Natural killer cell treated with Interleukin-12 subunit alpha and Interleukin-12 subunit beta and Interleukin-15 and Interleukin-18, amount 100 ng/mL, for 72 hours (primary cell): ENCODE data around the gene ERBB2. TPM values are rescaled to one million over a fixed set of nuclear protein-coding genes. Genes with fewer than 3 reads are reported as not detected.
"Not testable (repeated sequence)": the region's sequence is repeated elsewhere in the genome, so short reads cannot be mapped to it uniquely, and the experiment has no call there.

ENCODE experiments used
- ATAC-seq, 2 donors: fragments of 150-1000 bp; cut with Tn5 transposase in 1 of 2; sonication (Bioruptor Pico), chemical (Tn5 transposase) in 1 of 2; 2 replicates each; pipeline ENCODE4 v1.10.0; 2021
- DNase-seq: peaks from one replicate; pipeline ENCODE4 v3.0.0; 2022; ENCODE audit warnings: low spot score
- H3K27ac Mint-ChIP-seq, 2 donors: 1 replicate in 1 of 2; 2 replicates in 1 of 2; pipeline ENCODE4 v1.8.0; 2022; ENCODE audit warnings: mixed read lengths in 2 of 2, mild to moderate bottlenecking in 1 of 2, moderate library complexity in 1 of 2
- H3K27me3 Mint-ChIP-seq, 2 donors: 1 replicate in 1 of 2; 2 replicates in 1 of 2; pipeline ENCODE4 v1.8.0; 2022; ENCODE audit warnings: mixed read lengths in 2 of 2
- H3K36me3 Mint-ChIP-seq: one replicate; pipeline ENCODE4 v1.8.0; 2022; ENCODE audit warnings: mixed read lengths
- H3K4me1 Mint-ChIP-seq, 2 donors: 1 replicate in 1 of 2; 2 replicates in 1 of 2; pipeline ENCODE4 v1.8.0; 2022; ENCODE audit warnings: low read depth in 2 of 2, mixed read lengths in 2 of 2, mild to moderate bottlenecking in 1 of 2
- H3K4me3 Mint-ChIP-seq: one replicate; pipeline ENCODE4 v1.8.0; 2022; ENCODE audit warnings: mixed read lengths
- H3K9me3 Mint-ChIP-seq: 2 replicates; pipeline ENCODE4 v1.8.0; 2022; ENCODE audit warnings: mixed read lengths
- total RNA-seq, 2 donors: library from RNA; stranded (reverse); gene quantifications; one replicate each; pipeline ENCODE4 v1.2.3, GENCODE V29; 2022

ERBB2 gene
- total RNA-seq, 2 donors from 2014 or later = 3.8 to 9.5 TPM

GRCh38 chr17:39709998-39710964, 10.4 kb downstream of the ERBB2 start:
- Mint-ChIP-seq H3K27me3 (no peaks in the 10 kb centered on the region), H3K36me3 (no peaks in the 10 kb centered on the region), H3K4me1 (peaks cover 30 to 31% of the 10 kb centered on the region in 2 donors), H3K9me3 (no peaks in the 10 kb centered on the region), H3K4me3 (peak overlapping the region; percentile 75), H3K27ac (peak overlapping the region; percentile 78 to 92)
- DNase-seq = no peak
- peak; percentile 12 to 62 for ATAC-seq

GRCh38 chr17:39711071-39711470, 11.2 kb downstream of the ERBB2 start:
- H3K27ac Mint-ChIP-seq = peak overlapping the region in 1 of 2 donors; percentile 39
- H3K4me1 Mint-ChIP-seq = peaks cover 30 to 31% of the 10 kb centered on the region in 2 donors
- DNase-seq, H3K36me3 Mint-ChIP-seq, ATAC-seq, H3K27me3 Mint-ChIP-seq, H3K9me3 Mint-ChIP-seq, H3K4me3 Mint-ChIP-seq: not testable (repeated sequence)

DNA sequence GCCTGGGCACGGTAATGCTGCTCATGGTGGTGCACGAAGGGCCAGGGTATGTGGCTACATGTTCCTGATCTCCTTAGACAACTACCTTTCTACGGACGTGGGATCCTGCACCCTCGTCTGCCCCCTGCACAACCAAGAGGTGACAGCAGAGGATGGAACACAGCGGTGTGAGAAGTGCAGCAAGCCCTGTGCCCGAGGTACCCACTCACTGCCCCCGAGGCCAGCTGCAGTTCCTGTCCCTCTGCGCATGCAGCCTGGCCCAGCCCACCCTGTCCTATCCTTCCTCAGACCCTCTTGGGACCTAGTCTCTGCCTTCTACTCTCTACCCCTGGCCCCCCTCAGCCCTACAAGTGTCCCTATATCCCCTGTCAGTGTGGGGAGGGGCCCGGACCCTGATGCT, 12.0 kb downstream of the ERBB2 start:
- no peak for ATAC-seq

GRCh38 chr17:39714234-39714633, 14.4 kb downstream of the ERBB2 start:
- no peaks in the 10 kb centered on the region for H3K36me3 Mint-ChIP-seq
- ATAC-seq (no peak), DNase-seq (no peak)
- no peak overlapping the region for H3K4me3 Mint-ChIP-seq
- H3K4me1 Mint-ChIP-seq = peaks cover 11 to 15% of the 10 kb centered on the region in 2 donors
- no peaks in the 10 kb centered on the region for H3K9me3 Mint-ChIP-seq
- no peaks in the 10 kb centered on the region for H3K27me3 Mint-ChIP-seq
- no peak overlapping the region for H3K27ac Mint-ChIP-seq

More for the DNA sequence above, 12.0 kb downstream of the ERBB2 start:
- DNase-seq = no peak
- Mint-ChIP-seq H3K27me3 (no peaks in the 10 kb centered on the region), H3K36me3 (no peaks in the 10 kb centered on the region), H3K4me3 (no peak overlapping the region), H3K4me1 (peaks cover 29 to 30% of the 10 kb centered on the region in 2 donors), H3K27ac (peak overlapping the region in 1 of 2 donors; percentile 39), H3K9me3 (no peaks in the 10 kb centered on the region)

- no peak for ATAC-seq
- no peak overlapping the region for H3K4me3 Mint-ChIP-seq
- H3K9me3 Mint-ChIP-seq = no peaks in the 10 kb centered on the region
- H3K27me3 Mint-ChIP-seq = no peaks in the 10 kb centered on the region
- H3K27ac Mint-ChIP-seq = no peak overlapping the region
- no peak for DNase-seq
- no peaks in the 10 kb centered on the region for H3K36me3 Mint-ChIP-seq
- peaks cover 9 to 11% of the 10 kb centered on the region in 2 donors for H3K4me1 Mint-ChIP-seq
These were observed 15.7 kb downstream of the ERBB2 start for GRCh38 chr17:39715375-39716072.

DNA sequence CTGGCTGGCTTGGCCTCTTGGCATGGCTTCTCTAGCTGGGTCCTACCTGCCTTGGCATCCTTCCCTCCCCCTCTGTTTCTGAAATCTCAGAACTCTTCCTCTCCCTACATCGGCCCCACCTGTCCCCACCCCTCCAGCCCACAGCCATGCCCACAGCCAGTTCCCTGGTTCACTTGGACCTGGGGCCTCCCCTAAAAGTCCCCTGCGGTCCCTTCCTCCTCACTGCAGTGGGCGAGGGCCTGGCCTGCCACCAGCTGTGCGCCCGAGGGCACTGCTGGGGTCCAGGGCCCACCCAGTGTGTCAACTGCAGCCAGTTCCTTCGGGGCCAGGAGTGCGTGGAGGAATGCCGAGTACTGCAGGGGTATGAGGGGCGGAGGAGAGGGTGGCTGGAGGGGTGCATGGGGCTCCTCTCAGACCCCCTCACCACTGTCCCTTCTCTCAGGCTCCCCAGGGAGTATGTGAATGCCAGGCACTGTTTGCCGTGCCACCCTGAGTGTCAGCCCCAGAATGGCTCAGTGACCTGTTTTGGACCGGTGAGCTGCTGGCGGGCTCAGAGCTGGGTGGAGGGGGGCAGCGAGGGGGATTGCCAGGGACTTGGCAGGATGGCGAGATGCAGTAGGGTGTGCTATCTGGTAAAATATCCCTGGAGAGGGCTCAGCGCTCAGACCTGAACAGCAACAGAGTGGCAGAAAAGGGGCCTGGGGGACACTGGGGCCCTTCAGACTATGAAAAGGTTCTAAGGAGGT, 16.4 kb downstream of the ERBB2 start:
- Mint-ChIP-seq H3K27me3 (no peaks in the 10 kb centered on the region), H3K4me1 (peaks cover 9 to 11% of the 10 kb centered on the region in 2 donors)

DNA sequence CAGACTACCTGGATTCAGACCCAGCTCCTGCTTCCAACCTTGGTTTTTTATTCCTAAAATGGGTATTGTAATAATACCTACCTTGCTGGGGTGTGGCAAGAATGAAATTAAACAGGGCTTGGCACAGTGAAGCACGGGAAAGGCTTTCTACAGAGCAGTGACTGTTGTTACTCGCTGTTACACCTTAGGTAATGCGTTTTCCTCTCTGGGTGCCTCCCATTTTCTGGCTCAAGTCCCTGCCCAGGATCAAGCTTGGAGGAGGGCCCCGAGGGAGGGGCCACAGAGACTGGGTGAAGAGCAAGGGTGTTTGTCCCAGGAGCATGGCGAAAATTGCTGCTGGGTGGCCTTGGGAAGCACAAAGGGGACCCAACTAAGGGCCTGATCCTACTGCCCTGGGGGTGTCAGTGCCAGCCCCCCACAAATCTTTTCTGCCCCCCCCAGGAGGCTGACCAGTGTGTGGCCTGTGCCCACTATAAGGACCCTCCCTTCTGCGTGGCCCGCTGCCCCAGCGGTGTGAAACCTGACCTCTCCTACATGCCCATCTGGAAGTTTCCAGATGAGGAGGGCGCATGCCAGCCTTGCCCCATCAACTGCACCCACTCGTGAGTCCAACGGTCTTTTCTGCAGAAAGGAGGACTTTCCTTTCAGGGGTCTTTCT, 17.1 kb downstream of the ERBB2 start:
- Mint-ChIP-seq H3K9me3 (no peaks in the 10 kb centered on the region), H3K27ac (no peak overlapping the region), H3K4me1 (peaks cover 4 to 5% of the 10 kb centered on the region in 2 donors), H3K27me3 (no peaks in the 10 kb centered on the region), H3K4me3 (no peak overlapping the region), H3K36me3 (no peaks in the 10 kb centered on the region)
- DNase-seq (no peak), ATAC-seq (no peak)

More for the DNA sequence above, 16.4 kb downstream of the ERBB2 start:
- Mint-ChIP-seq H3K36me3 (no peaks in the 10 kb centered on the region), H3K4me3 (no peak overlapping the region), H3K9me3 (no peaks in the 10 kb centered on the region), H3K27ac (no peak overlapping the region)
- no peak for DNase-seq
- no peak for ATAC-seq

GRCh38 chr17:39717660-39718059, 17.8 kb downstream of the ERBB2 start:
- Mint-ChIP-seq H3K4me3 (no peak overlapping the region), H3K27me3 (no peaks in the 10 kb centered on the region), H3K4me1 (peaks cover 4 to 5% of the 10 kb centered on the region in 2 donors), H3K27ac (no peak overlapping the region), H3K36me3 (no peaks in the 10 kb centered on the region), H3K9me3 (no peaks in the 10 kb centered on the region)
- DNase-seq (no peak), ATAC-seq (no peak)

DNA sequence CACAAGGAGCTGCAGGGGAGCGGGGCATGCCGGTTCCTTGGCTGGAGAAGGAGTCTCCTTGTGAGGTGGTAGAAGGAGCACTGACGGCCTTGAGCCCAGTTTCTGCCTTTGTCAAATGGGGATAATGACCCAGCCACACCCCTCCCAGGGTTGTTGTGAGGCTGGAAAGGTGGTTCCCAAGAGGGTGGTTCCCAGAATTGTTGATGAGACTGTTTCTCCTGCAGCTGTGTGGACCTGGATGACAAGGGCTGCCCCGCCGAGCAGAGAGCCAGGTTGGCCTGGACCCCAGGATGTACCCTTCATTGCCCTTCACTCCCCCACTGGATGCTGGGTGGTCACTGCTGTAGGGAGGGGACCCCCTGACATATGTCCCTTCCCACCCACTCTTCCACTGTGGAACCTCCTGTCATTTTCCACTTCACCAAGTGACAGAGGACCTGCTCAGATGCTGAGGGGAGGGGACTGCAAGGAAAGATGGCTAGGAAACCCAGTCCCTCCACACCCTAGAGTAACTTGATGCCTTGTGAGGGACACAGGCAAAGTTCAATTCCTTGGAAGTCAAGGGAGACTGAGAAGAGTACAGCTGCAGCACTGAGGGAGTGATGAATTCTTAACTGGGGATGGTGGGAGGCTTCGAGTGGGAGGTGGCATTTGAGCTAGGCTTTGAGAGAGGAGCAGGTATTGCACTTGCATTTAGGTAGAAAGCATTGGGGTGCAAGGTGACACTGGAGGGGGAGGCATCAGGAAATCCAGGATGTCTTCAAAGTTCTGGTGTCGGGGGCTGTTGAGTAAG, 19.9 kb downstream of the ERBB2 start:
- Mint-ChIP-seq H3K27ac (peak overlapping the region in 1 of 2 donors; percentile 14), H3K4me3 (no peak overlapping the region), H3K36me3 (no peaks in the 10 kb centered on the region), H3K27me3 (no peaks in the 10 kb centered on the region), H3K9me3 (no peaks in the 10 kb centered on the region), H3K4me1 (peaks cover 4 to 5% of the 10 kb centered on the region in 2 donors)
- no peak for DNase-seq
- no peak for ATAC-seq

DNA sequence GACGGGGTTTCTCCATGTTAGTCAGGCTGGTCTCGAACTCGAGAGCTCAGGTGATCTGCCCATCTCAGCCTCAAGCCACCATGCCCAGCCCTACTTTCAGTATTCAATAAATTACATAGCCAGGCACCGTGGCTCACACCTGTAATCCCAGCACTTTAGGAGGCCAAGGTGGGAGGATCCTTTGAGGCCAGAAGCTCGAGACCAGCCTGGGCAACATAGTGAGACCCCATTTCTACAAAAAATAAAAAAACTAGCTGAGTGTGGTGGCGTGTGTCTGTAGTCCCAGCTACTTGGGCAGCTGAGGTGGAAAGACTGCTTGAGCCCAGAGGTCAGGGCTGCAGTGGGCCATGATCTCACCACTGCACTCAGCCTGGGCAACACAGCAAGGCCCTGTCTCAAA, 22.2 kb downstream of the ERBB2 start:
- no peaks in the 10 kb centered on the region for H3K36me3 Mint-ChIP-seq
- DNase-seq (no peak), ATAC-seq (no peak)
- H3K9me3 Mint-ChIP-seq = no peaks in the 10 kb centered on the region
- H3K4me3 Mint-ChIP-seq = no peak overlapping the region
- peaks cover 5 to 10% of the 10 kb centered on the region in 2 donors for H3K4me1 Mint-ChIP-seq
- H3K27me3 Mint-ChIP-seq = no peaks in the 10 kb centered on the region
- no peak overlapping the region for H3K27ac Mint-ChIP-seq

DNA sequence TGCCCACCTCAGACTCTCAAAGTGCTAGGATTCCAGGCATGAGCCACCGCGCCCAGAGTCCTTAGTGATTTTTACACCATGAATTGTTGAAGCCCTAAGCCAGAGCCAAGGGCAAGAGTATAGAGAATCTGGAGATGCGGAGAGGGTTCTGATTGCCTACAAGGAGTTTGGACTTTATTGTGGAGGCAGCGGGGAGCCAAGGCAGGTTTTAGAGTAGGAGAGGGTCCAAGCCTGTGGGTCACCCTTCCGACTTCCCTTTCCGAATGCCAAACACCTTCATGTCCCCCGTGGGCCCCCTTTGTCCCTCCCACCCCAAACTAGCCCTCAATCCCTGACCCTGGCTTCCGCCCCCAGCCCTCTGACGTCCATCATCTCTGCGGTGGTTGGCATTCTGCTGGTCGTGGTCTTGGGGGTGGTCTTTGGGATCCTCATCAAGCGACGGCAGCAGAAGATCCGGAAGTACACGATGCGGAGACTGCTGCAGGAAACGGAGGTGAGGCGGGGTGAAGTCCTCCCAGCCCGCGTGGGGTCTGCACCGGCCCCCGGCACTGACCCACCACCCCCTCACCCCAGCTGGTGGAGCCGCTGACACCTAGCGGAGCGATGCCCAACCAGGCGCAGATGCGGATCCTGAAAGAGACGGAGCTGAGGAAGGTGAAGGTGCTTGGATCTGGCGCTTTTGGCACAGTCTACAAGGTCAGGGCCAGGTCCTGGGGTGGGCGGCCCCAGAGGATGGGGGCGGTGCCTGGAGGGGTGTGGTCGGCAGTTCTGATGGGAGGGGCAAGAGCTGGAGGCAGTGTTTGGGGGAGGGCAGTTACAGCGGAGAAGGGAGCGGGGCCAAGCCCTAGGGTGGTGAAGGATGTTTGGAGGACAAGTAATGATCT, 23.3 kb downstream of the ERBB2 start:
- no peaks in the 10 kb centered on the region for H3K27me3 Mint-ChIP-seq
- no peaks in the 10 kb centered on the region for H3K36me3 Mint-ChIP-seq
- ATAC-seq (peak in 1 of 2 donors; percentile 28), DNase-seq (no peak)
- peaks cover 5 to 11% of the 10 kb centered on the region in 2 donors for H3K4me1 Mint-ChIP-seq
- H3K27ac Mint-ChIP-seq = no peak overlapping the region
- no peaks in the 10 kb centered on the region for H3K9me3 Mint-ChIP-seq
- no peak overlapping the region for H3K4me3 Mint-ChIP-seq

- peaks cover 13 to 19% of the 10 kb centered on the region in 2 donors for H3K4me1 Mint-ChIP-seq
These were observed 24.9 kb downstream of the ERBB2 start for GRCh38 chr17:39724731-39725130.

More at GRCh38 chr17:39724731-39725130, 24.9 kb downstream of the ERBB2 start:
- Mint-ChIP-seq H3K27me3 (no peaks in the 10 kb centered on the region), H3K9me3 (no peaks in the 10 kb centered on the region), H3K27ac (no peak overlapping the region), H3K4me3 (no peak overlapping the region), H3K36me3 (no peaks in the 10 kb centered on the region)
- no peak for DNase-seq
- no peak for ATAC-seq
